ENCODE results near the gene STXBP5L.
"Not testable (repeated sequence)": the region's sequence is repeated elsewhere in the genome, so short reads cannot be mapped to it uniquely, and the experiment has no call there.

Gene STXBP5L

DNA sequence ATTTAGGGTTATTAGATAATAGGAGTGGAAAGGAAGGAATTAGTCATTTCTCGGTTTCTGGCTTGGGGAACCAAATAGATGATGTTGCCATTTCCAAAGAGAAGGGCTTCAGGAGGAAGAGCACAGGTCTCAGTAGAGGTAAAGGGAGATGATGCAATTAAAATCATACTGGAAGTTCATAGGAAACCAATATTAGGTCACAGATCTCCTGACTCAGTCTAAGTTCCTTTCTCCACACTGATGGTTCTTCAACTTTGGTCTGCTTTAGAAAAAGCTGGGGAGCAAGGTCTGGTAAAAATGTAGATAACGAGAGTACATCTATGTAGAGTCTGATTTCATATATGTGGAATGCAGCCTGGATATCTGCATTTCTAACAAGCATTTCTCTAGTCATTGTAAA, 506.9 kb downstream of the STXBP5L start:
- no peak for DNase-seq (ENCODE audit: extremely low read depth in 1 of 2, low read depth in 1 of 2)

DNA sequence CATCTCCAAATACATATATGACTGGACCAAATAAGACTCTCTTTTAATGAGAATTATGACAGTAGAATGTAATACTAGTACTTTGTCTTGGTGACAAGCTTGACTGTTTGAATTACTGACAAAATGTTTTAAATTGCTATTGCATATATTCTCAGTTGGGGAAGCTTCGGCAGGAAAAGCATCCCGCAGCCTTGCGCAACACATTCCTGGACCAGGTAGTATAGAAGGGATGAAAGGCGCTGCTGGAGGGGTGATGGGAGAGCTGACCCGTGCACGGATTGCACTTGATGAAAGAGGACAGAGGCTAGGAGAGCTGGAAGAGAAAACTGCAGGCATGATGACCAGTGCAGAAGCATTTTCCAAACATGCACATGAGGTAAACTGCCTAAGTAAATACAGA, 510.2 kb downstream of the STXBP5L start:
- DNase-seq (ENCODE audit: extremely low read depth in 1 of 2, low read depth in 1 of 2): no peak

DNA sequence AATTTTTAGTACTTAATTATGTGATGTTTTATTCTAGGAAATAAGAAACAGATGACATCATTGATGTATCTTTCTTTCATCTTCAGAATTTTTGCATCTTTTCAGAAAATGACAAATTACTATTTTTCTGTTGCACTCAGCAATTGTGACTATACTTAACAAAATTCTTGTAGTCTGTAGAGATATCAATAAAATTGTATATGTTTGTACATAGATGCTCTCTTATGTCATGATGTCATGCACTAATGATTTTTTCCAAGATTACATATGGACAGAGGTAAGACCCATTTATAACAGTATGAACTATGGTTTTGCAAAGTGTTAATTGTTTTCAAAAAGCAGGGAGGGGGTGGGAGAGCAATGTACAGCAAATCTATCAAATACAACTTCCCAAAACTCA, 516.5 kb downstream of the STXBP5L start:
- DNase-seq (ENCODE audit: extremely low read depth in 1 of 2, low read depth in 1 of 2): no peak

DNA sequence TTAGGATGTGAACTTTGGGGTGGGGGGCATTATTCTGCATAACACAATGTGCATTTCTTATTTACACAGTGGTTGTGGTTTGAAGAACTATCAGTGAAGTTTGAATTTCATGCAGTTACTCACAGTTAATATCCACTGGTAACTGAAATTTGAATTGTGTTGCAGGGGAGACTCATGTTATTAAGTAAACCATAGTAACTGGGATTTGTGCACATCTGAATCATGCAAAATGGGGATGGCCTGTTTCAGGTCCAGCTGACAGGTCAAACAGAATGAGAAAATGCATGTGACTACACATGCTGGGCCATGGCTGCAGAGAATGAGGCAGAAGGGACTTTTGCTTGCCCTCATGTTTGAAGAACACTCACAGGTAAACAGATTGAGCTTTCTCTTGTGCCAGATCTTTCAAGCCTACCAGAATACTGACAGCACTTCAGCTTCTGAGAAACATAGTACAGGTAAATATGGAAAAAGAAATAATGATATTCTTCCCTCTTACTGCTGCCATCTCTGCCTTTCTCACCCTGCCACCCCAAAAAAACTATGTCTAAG, 522.7 kb downstream of the STXBP5L start:
- no peak for DNase-seq (ENCODE audit: extremely low read depth in 1 of 2, low read depth in 1 of 2)

DNA sequence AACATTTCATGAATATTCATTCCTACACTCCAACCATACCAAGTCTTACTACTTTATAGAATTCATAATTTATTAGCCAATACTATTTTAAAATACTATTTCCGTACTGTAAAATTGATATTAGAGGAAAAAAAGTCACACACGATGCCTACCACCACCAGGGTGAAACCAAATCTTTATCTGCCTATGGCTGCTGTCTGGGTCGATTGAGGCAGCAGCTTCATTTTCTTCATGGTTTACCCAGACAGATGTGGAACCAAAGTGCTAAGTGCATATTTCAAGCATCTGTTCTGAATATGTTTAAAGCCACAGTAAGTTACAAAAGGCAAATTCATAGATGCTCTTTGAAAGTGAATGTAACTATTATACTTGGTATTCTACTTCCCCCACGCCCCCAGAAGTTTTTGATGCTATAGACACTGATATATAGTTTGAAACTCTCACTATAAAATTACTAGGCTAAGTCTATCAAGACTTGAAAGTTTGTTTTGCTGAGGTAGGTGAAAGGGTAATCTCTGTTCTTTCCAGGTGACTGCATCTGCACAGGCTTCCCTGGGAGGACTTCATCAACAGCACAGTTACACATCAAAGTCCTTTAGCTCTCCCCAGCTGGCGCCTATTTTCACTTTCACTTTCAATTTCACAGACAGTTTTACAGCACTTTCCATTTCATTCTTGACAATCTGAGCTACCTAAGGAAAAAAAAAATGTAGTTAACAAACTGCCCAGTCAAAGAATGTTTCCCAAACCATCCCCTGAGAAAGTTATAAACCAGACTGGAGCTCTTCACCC, 523.9 kb downstream of the STXBP5L start:
- peak in 1 of 2 donors; percentile 3 for DNase-seq (ENCODE audit: extremely low read depth in 1 of 2, low read depth in 1 of 2)

DNA sequence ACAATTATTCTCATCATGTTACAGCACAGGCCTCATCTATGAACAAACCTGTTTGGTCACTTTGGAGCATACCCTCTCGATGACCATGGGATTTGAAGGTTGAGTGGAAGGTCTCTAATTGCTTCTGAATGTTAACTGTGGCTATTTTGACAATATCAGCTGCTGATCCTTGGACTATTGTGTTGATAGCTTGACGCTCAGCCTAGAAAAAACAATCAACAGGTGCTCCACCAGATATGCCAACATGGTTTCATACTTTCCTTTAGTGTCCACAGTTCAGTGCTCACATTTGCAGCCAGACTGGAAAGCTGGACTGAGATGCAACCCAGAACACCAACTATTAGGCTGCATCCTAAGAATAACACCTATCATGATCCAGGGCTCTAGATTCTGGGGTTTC, 528.1 kb downstream of the STXBP5L start:
- no peak for DNase-seq (ENCODE audit: extremely low read depth in 1 of 2, low read depth in 1 of 2)

DNA sequence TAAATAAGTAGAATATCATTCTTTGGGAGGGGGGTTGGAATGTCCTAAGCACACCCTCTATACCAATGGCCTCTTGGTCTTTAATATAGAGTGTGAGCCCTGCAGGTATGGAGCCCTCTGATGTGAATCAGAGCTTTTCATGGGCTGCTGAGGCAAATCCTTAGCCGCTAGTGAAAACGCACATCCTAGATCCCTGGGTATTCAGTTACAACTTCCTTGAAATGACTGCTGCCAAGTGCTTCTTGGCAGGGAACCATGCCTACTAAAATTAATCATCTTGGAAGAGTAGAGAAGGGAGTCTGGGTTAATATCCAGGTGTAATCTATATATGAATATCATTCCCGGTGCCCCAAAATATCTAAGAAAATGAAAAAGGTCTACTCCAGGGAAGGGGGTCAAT, 528.6 kb downstream of the STXBP5L start:
- no peak for DNase-seq (ENCODE audit: extremely low read depth in 1 of 2, low read depth in 1 of 2)

DNA sequence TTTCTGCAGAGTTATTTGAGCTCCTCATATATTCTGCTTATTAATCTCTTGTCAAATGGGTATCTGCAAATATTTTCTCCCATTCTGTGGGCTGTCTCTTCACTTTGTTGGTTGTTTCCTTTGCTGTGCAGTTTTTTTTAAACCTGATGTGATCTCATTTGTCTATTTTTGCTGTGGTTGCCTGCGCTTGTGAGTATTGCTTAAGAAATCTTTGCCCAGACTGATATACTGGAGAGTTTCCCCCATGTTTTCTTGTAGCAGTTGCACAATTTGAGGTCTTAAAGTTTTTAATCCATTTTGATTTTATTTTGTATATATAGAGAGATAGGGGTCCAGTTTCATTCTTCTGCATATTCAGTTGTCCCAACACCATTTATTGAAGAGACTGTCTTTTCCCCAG, 535.5 kb downstream of the STXBP5L start:
- DNase-seq (ENCODE audit: extremely low read depth in 1 of 2, low read depth in 1 of 2): no peak

DNA sequence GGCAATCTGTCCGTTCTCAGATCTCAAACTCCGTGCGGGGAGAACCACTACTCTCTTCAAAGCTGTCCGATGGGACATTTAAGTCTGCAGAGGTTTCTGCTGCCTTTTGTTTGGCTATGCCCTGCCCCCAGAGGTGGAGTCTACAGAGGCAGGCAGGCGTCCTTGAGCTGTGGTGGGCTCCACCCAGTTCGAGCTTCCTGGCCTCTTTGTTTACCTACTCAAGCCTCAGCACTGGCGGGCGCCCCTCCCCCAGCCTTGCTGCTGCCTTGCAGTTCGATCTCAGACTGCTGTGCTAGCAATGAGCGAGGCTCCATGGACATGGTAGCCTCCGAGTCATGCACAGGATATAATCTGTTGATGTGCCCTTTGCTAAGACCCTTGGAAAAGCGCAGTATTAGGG, 543.7 kb downstream of the STXBP5L start:
- not testable (repeated sequence) for DNase-seq (ENCODE audit: extremely low read depth in 1 of 2, low read depth in 1 of 2)

DNA sequence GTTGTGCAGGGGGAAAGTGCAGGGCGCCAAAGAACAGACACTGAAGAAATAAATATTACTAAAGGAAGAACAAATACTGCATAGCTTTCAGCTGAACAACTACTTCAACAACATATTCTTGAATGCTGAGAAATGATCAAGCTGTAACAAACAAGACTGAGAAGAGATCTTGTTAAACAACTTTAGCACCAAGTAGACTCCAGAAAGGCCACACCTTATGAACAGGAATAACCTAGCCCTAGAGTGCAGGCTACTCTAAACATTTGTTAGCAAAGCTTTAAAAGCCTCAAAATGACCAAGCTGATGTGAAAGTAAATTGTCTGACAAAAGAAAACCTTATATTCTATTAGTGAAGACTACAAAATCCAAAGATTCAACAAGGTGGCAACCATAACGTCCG, 554.6 kb downstream of the STXBP5L start:
- DNase-seq (ENCODE audit: extremely low read depth in 1 of 2, low read depth in 1 of 2): no peak

DNA sequence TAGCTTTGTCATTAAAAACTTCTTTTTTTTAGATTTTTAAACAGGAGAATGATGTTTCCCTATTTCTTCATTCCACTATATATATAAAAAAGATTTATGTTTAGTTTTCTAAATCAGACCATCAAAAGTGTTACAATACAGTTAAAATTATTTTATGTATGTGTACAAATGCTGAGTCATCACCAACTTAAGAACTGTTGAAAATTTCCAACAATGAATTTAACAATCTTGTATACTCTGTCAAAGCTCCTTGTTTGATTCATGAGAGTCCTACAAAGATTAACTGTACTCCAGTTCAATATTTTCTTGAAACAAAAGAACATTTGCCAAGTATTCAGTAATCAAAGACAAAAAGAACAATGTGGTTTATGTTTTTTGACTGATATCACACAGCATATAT, 555.7 kb downstream of the STXBP5L start:
- DNase-seq (ENCODE audit: extremely low read depth in 1 of 2, low read depth in 1 of 2): no peak

DNA sequence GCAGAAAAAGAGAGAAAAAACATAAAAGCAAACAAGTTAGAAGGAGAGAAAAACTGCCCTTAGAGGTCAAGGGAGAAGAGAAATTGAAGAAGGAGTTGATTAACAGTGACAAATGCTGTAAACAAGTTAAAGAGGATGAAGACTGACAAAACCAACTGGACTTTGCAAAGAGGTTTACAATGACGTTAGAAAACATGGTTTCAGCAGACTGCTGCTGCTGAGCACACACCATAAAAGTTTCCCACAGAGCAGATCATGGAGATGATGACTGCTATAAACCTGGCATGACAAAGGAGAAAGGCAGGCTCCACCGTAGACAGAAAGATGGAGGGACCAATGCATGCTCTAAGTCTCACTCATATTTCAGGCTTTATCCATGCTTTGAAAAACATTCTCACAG, 559.1 kb downstream of the STXBP5L start:
- no peak for DNase-seq (ENCODE audit: extremely low read depth in 1 of 2, low read depth in 1 of 2)

DNA sequence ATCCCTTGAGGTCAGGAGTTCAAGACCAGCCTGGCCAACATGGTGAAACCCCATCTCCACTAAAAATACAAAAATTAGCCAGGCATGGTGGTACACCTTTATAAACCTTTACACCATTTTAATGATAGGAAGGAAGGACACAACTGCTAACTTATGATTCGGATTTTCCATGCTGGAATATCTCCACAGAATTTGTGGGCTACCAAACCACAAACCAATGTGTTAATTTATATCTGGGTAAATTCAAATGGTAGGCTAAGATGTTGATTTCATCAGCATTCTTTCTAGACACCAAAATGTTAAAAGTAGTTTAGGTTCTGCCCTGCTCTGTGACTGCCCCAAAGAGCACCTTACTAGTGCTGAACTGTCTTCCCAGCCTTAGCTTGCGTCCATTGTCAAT, 565.0 kb downstream of the STXBP5L start:
- DNase-seq (ENCODE audit: extremely low read depth in 1 of 2, low read depth in 1 of 2): no peak
